MM.1S (cell line): ENCODE data around the gene BACE2.

Experiments
- EZH2 ChIP-seq: fragments of 300-600 bp; sonication (generic); optimal IDR thresholded peaks from 2 replicates; pipeline ENCODE3; 2017; ENCODE audit warnings: low read depth, mild to moderate bottlenecking, antibody characterized with exemption, low read length, mixed read lengths
- EZH2phosphoT487 ChIP-seq: fragments of 300-600 bp; sonication (generic); IDR thresholded peaks from 2 replicates; pipeline ENCODE4 v1.6.1; 2018; ENCODE audit warnings: antibody characterized with exemption, low read length
- TF ChIP-seq, protein P1 (sequence below): fragments of 300-600 bp; sonication (generic); IDR thresholded peaks from 2 replicates; pipeline ENCODE4 v1.5.1; 2016; ENCODE audit warnings: antibody characterized with exemption, low read length, mixed read lengths

DNA sequence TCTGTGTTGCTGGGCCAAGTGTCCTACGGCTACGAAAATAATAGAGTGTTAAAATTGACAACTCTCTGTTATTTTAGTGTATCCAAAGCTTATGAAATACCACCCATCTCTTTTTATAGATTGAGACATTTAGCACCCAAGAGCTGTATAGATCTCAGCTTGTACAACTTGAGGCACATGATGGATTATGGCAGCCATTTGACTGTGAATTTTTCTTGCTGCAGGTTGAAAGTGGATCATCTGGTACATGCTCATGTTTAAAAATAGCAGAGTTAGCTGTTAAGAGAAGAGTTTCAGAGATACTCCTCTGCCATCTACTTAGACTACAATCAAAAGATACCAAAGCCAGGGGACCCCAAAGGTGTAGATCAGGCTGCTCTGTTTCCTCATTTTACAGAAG is 99.4 kb downstream of the BACE2 start:
- TF ChIP-seq, protein P1, sequence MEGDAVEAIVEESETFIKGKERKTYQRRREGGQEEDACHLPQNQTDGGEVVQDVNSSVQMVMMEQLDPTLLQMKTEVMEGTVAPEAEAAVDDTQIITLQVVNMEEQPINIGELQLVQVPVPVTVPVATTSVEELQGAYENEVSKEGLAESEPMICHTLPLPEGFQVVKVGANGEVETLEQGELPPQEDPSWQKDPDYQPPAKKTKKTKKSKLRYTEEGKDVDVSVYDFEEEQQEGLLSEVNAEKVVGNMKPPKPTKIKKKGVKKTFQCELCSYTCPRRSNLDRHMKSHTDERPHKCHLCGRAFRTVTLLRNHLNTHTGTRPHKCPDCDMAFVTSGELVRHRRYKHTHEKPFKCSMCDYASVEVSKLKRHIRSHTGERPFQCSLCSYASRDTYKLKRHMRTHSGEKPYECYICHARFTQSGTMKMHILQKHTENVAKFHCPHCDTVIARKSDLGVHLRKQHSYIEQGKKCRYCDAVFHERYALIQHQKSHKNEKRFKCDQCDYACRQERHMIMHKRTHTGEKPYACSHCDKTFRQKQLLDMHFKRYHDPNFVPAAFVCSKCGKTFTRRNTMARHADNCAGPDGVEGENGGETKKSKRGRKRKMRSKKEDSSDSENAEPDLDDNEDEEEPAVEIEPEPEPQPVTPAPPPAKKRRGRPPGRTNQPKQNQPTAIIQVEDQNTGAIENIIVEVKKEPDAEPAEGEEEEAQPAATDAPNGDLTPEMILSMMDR = no peak
- TF ChIP-seq EZH2phosphoT487 (no peak), EZH2 (no peak)
